CD4-positive, alpha-beta T cell treated with Interleukin-4 for 1 hour (primary cell): ENCODE data around the gene EYA2.
"Not testable (repeated sequence)": the region's sequence is repeated elsewhere in the genome, so short reads cannot be mapped to it uniquely, and the experiment has no call there.

Experiments
- DNase-seq, 2 donors: peaks; one replicate each; pipeline ENCODE4 v3.0.0-alpha.2; 2020 to 2022

EYA2 gene

GRCh38 chr20:46895906-46896242 is 1.2 kb downstream of the EYA2 start:
- no peak for DNase-seq

DNA sequence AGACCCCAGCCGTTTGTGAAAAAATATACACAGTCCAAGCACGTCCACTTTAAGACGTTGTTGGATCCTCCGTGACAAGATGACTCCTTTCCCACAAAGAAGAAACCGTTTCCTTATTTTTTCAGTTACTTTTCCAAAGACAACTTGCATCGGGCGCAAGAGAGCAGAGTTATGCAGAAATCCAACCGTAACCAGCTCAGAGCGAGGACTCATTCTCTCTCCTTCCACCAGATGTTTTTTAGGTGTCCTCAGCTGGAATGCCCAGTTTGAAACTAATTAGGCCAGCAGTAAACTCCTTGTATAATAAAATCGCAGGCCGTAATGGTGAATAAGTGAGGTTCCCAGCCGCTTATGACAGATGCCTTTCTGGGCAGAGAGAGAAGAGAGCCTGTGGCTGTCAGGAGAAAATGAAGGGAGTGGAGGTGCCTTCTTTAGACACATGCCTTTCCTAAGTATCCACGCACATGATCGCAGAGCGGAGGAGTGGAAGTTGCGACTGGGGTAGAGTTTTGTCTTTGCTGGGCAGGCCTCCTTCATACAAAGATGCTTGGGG is 2.8 kb downstream of the EYA2 start:
- no peak for DNase-seq

- DNase-seq = no peak
Observed at GRCh38 chr20:46898423-46898822, 3.8 kb downstream of the EYA2 start.

DNA sequence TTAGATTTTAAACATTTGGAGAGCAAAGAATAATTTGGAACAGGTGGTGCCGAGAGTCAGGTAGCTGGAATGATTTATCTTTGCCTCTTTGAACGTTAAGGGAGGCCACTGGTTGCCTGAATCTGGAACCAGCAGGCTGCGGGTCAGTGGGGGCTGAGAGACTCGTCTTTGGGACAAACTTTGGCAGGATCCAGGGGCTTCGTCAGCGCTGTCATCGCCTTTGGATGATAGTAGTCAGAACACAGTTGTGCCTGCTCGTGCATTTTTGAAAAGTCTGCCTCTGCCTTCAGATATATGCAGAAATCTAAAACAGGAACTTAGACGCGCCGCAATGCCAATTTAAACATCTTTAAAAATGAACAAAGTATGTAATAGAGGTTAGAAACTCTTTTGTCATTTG is 5.0 kb downstream of the EYA2 start:
- no peak for DNase-seq

DNA sequence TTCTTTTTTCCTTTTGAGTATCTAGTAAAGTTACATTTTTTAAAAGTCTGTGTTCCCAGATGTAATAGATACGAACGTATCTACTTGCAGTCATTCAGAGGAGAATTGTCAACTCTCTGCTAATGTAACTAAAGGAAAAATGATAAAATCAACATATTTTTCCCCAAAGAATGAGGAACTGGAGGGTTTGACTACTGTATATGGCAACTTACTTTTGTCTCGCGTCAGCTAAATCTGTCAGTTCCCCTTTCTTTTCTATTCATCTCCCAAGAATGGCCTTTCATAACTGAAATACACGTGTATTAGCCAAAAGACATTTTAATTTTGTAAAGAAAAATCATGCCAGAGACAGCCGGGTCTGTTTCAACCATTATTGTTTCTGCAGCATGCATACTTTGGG is 5.4 kb downstream of the EYA2 start:
- DNase-seq = no peak

DNA sequence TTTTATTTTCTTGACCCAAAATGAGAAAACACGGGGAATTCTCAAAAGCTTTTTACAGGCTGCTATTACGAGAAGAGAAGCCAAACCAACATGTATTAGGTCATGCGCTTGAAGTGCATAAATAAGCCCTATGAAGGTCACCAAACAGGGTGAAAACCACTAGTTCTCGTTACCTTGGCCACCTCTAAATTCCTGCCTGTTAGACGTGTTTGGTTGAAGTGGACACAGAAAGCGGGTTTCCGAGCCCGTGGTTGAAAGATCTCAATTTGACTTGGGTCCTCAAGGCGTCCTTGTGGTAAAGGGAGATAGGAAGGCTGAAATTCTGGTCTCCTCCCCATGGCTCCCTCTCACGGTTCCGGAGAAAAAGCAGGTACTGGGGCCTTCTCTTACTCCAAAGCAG is 6.2 kb downstream of the EYA2 start:
- no peak for DNase-seq

- no peak for DNase-seq
Observed at GRCh38 chr20:46901638-46902037, 7.0 kb downstream of the EYA2 start.

DNA sequence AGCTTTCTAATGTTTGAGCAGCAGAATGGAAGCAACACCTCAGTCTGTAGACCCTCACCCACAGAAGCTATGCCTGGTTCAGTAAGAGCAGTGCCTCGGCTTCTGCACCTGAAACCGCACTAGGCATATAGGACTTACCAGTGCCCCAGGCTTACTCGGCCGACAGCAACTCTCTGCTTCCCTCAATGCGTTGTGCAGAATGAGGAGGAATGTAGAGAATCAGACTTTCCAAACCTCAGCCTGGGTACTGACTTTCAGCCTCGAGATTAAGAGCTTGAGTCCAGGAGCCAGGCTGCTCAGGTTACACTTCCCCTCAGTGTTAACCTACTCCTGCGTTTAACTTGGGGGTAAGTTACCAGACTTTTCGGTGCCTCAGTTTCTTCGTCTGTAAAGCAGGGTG is 8.6 kb downstream of the EYA2 start:
- DNase-seq = no peak

DNA sequence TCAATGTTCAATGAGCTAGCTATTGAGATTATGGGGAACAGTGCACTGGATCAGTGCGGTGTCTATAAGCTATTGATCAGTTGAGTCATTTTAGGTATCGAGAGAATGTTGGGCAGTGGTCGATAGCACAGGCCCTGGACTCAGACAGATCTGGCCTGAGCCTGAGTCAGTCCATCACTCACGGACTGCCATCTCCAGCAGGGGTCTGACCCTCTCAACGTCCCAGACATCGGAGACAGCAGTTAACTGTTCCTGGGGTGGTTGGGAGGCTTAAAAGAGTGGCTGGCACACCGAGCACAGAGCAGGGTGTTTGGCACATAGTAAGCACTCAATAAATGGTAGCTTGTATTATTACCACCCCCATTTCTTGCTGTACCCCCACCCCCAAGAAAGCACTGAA is 9.3 kb downstream of the EYA2 start:
- DNase-seq = no peak

DNA sequence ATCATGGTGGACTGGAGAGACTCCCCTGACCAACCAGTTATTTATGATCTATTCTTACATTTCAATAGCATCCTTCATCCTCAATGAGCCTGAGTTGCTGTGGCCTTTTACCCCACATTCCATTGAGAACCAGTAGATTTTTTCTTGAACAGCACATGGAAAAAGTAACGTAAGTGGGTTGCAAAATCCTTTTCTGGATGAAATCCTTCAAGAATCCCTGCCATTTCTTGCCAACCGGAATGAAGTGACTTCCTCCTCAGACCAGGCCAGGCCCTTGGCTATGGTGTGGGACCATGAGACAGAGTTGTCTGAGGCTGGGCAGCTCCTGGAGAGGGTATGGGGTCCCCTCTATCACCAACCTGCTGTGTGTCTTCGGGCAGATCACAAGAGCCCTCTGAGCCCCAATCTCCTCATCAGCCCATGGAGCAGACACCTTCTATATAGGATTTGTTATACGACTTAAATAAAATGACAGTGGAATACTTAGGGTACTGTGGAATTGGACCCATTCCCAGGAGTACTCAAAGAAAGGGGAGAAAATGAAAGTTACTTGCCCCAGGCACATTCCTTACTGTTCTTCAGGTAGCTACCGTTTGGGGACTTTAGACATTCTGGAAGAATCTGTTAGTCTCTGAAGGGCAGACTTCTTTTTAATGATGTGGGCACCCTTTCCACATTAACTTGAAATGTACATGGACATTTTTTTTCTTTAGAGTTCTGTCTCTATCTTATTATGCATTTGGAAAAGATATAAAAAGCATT is 10.9 kb downstream of the EYA2 start:
- no peak for DNase-seq

- no peak for DNase-seq
Observed at GRCh38 chr20:46913329-46914044, 18.8 kb downstream of the EYA2 start.

- no peak for DNase-seq
Observed at GRCh38 chr20:46914789-46915379, 20.2 kb downstream of the EYA2 start.

- DNase-seq = no peak
Observed at GRCh38 chr20:46915575-46916257, 21.1 kb downstream of the EYA2 start.

DNA sequence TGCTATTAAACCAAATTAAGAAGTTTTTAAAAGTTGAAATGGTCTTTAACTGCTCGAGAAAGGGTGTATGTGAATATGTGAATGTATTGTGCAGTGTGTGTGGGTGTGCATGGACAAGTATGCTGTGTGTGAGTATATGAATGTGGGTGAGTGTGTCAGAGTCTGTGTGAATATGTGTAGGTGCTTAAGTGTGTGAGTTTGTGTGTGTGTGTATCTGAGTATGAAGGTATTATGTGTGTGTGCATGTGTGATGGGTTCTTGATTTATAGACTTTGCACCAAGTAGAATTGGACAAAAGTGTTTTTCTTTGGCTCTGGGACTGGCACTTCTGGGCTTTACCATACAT is 21.6 kb downstream of the EYA2 start:
- no peak for DNase-seq

DNA sequence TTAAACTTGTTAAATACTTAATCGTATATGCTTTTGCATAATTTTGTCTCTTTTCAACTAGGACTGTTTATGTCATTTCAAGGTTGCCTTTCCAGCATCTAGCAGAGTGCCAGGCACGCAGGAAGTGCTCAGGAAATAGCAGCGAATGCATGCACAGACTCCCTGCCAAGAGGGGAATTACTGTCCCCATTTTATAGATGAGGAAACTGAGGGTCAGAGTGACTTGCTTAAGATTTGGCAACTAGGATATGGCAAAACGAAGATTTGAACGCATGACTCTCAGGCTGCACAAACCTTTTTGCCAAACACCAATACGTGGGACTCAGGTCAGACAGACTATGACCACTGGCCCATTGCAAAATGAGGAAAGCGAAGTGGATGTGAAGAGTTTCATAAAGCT is 22.5 kb downstream of the EYA2 start:
- DNase-seq = no peak

- DNase-seq = no peak
Observed at GRCh38 chr20:46920114-46920513, 25.5 kb downstream of the EYA2 start.

DNA sequence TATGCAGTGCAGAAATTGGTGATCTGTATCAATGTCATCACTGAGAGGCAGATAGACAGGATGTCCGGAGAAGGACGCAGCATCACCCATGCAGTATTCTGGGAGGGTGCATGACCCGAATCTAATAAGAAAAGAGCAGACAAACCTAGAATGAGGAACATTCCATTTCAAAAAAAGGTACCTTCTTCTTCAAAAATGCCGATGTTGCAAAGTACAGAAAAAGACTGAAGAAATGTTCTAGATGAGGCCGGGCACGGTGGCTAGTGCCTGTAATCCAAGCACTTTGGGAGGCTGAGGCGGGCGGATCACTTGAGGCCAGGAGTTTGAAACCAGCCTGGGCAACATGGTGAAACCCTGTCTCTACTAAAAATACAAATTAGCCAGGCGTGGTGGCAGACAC is 28.2 kb downstream of the EYA2 start:
- not testable (repeated sequence) for DNase-seq

GRCh38 chr20:46923550-46923949 is 28.9 kb downstream of the EYA2 start:
- DNase-seq = no peak

DNA sequence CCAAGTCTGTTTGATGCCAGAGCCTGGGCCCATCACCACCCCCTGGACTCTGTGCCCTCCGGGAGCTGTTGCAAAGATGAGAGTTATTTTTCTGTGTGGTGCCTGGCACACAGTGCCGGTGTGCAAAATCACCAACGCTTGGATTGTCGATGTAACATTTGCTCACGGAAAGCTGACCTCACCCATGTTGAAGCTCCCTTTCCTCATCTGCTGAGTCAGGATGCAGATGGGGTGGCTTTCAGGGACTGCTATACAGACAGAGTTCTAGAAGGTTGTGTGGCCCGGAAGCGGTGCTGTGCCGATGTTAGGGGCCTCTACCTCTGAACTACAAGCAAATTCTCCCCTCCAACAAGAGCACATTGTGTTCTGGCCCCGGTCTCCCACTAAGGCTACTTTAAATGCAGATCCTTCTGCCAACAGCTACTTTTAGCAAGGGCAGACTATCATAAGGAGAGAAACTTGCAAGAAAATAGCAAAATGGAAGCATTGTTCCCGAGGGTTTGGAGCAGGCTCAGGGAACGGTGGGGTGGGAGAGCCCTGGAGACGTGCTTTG is 34.0 kb downstream of the EYA2 start:
- no peak for DNase-seq

DNA sequence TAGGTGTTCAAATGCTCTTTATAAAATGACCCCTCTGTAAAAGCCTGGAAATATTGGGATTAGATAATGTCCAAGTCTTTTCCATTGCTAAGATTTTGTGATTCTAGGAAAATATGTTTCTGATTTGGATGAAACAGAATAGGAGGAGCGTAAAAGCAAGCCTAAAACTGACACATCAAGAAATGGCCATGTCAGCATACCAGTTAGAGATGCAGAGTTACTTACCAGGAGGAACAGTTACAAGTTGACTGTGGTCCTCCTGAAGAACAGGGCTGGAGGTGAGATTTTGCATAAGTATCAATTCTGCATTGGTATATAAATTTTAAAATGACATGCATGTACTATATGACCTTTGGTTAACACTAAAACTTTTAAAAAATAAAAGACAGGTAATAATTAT is 35.3 kb downstream of the EYA2 start:
- DNase-seq = no peak

- DNase-seq = no peak
Observed at GRCh38 chr20:46930640-46931339, 36.1 kb downstream of the EYA2 start.

DNA sequence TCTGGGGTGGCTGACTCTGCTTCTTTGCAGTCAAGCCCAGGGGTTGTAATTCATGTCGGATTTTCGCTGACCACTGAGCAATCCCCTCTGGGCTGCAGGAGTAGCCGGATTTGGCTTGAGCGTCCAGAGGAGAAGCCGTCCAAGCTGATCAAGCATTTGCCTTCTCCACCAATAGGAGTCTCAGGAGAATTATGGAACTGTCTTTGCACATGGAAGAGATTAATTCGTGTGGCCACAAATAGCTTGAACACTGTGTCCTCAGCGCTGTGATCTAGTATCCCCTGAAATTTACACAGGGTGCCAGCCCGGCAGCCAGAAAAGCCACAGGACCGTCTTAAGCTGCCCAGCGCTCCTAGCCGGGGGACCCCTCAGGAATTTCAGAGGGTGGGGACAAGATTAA is 37.1 kb downstream of the EYA2 start:
- DNase-seq = no peak

- not testable (repeated sequence) for DNase-seq
Observed at GRCh38 chr20:46932439-46932838, 37.8 kb downstream of the EYA2 start.
